Left renal cortex interstitium (tissue), 4 donors: ENCODE measurements around the gene CCDC57. TPM values are rescaled to one million over a fixed set of nuclear protein-coding genes. Genes with fewer than 3 reads are reported as not detected.

ENCODE experiments used
- DNase-seq, 4 donors: peaks; one replicate each; pipeline ENCODE4 v3.0.0-alpha.2; 2013; ENCODE audit warnings: low read depth in 4 of 4, low spot score in 2 of 4, missing footprints in 1 of 4
- polyA plus RNA-seq, 4 donors: library from polyadenylated mRNA; unstranded; fragments of 120-200 nt; gene quantifications; one replicate each; pipeline ENCODE4 v1.2.1, GENCODE V29; 2013; ENCODE audit not compliant: insufficient read length in 4 of 4

CCDC57 gene
- polyA plus RNA-seq, 4 donors, result 29.8 to 93.3 (median 62.1) TPM

- DNase-seq, result no peak
Observed at GRCh38 chr17:82114447-82114846, 98.2 kb downstream of the CCDC57 start.

GRCh38 chr17:82113941-82114340 is 98.7 kb downstream of the CCDC57 start:
- DNase-seq, result no peak

- DNase-seq, result no peak
Observed at GRCh38 chr17:82113422-82113821, 99.2 kb downstream of the CCDC57 start.

- no peak for DNase-seq
Observed at GRCh38 chr17:82112914-82113311, 99.7 kb downstream of the CCDC57 start.

GRCh38 chr17:82112181-82112913 is 100.3 kb downstream of the CCDC57 start:
- no peak for DNase-seq

GRCh38 chr17:82110298-82110697 is 102.3 kb downstream of the CCDC57 start:
- DNase-seq, result no peak

- DNase-seq, result no peak
Observed at GRCh38 chr17:82108961-82109475, 103.6 kb downstream of the CCDC57 start.

- no peak for DNase-seq
Observed at GRCh38 chr17:82108496-82108945, 104.1 kb downstream of the CCDC57 start.

GRCh38 chr17:82108038-82108437 is 104.6 kb downstream of the CCDC57 start:
- DNase-seq, result no peak

- DNase-seq, result no peak
Observed at GRCh38 chr17:82107341-82107860, 105.2 kb downstream of the CCDC57 start.

GRCh38 chr17:82106688-82107305 is 105.8 kb downstream of the CCDC57 start:
- no peak for DNase-seq

GRCh38 chr17:82105882-82106687 is 106.6 kb downstream of the CCDC57 start:
- DNase-seq, result no peak

- DNase-seq, result no peak
Observed at GRCh38 chr17:82105417-82105881, 107.2 kb downstream of the CCDC57 start.

- no peak for DNase-seq
Observed at GRCh38 chr17:82104797-82105416, 107.7 kb downstream of the CCDC57 start.

- peak in 1 of 4 donors; percentile 55 for DNase-seq
Observed at GRCh38 chr17:82103553-82104451, 108.8 kb downstream of the CCDC57 start.

- DNase-seq, result no peak
Observed at GRCh38 chr17:82101767-82102679, 110.6 kb downstream of the CCDC57 start.

GRCh38 chr17:82101301-82101715 is 111.3 kb downstream of the CCDC57 start:
- no peak for DNase-seq
